Measurements from ENCODE around the gene ACR. TPM values are rescaled to one million over a fixed set of nuclear protein-coding genes. Genes with fewer than 3 reads are reported as not detected.

ACR gene
- total and polyA plus RNA-seq, 8 donors, result 0.34 to 0.92 (median 0.40) TPM; not detected in 5

DNA sequence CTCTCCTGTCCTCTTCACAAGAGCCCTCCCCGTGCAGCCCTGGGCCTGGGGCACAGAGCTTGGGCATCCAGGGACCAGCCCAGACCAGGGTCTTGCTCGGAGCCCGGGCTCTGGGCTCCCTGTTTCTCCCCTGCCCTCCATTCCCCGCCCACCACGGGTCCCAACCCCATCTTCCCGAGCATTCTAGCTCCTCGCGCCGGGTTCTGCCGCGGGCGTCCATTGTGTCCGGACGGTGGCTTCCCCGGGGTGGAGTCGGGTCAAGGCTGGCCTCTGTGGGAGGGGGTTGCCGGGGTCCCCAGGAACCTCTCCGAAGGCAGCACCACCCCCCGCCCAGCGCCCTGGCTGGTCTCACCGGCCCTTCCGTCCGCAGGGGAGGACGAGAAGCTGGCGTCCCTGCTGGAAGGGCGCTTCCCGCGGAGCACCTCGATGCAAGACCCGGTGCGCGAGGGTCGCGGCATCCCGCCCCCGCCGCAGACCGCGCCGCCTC is 18.1 kb upstream of the ACR start:
- no peaks in the 10 kb centered on the region for H3K4me1 ChIP-seq
- no peak for ATAC-seq
- H3K36me3 ChIP-seq, result no peaks in the 10 kb centered on the region
- no peak overlapping the region for H3K27ac ChIP-seq
- no peaks in the 10 kb centered on the region for H3K9me3 ChIP-seq
- DNase-seq, result no peak
- 22 to 24% methylated on average over 39 to 40 of the region's 40 CpGs for WGBS, 2 donors
- peaks cover 0 to 4% (median 0%) of the 10 kb centered on the region in 4 donors for H3K27me3 ChIP-seq
- no peak for TF ChIP-seq CTCF (IDR thresholded peaks at IDR 0.05)
- no peak for FAIRE-seq
- H3K4me3 ChIP-seq, result no peak overlapping the region
- intact Hi-C loops (cut with DNase I), result no loop called here

- Histone ChIP-seq H3K27me3 (peaks cover 0 to 4% (median 0%) of the 10 kb centered on the region in 4 donors), H3K36me3 (no peaks in the 10 kb centered on the region), H3K9me3 (no peaks in the 10 kb centered on the region), H3K4me1 (no peaks in the 10 kb centered on the region), H3K4me3 (no peak overlapping the region), H3K27ac (no peak overlapping the region)
- DNase-seq (peak in 1 of 6 donors; percentile 49), ATAC-seq (peak in 1 of 4 donors; percentile 24), FAIRE-seq (no peak)
- intact Hi-C loops (cut with DNase I), result no loop called here
- WGBS, 2 donors, result 16 to 17% methylated on average over 96 to 132 of the region's 132 CpGs
- no peak for TF ChIP-seq CTCF (IDR thresholded peaks at IDR 0.05)
These were observed 17.4 kb upstream of the ACR start for GRCh38 chr22:50720301-50721256.

DNA sequence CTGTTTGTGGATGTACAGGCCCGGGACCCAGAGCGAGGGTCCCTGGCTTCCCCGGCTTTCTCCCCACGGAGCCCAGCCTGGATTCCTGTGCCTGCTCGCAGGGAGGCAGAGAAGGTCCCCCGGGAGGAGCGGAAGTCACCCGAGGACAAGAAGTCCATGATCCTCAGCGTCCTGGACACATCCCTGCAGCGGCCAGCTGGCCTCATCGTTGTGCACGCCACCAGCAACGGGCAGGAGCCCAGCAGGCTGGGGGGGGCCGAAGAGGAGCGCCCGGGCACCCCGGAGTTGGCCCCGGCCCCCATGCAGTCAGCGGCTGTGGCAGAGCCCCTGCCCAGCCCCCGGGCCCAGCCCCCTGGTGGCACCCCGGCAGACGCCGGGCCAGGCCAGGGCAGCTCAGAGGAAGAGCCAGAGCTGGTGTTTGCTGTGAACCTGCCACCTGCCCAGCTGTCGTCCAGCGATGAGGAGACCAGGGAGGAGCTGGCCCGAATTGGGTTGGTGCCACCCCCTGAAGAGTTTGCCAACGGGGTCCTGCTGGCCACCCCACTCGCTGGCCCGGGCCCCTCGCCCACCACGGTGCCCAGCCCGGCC is 16.7 kb upstream of the ACR start:
- intact Hi-C loops (cut with DNase I), result no loop called here

GRCh38 chr22:50722048-50722701 is 15.8 kb upstream of the ACR start:
- TF ChIP-seq CTCF (IDR thresholded peaks at IDR 0.05), result no peak
- DNase-seq (peak in 1 of 6 donors; percentile 71), ATAC-seq (no peak), FAIRE-seq (no peak)
- Histone ChIP-seq H3K27ac (no peak overlapping the region), H3K4me3 (no peak overlapping the region), H3K36me3 (no peaks in the 10 kb centered on the region), H3K27me3 (peaks cover 0 to 4% (median 0%) of the 10 kb centered on the region in 4 donors), H3K4me1 (no peaks in the 10 kb centered on the region), H3K9me3 (no peaks in the 10 kb centered on the region)
- intact Hi-C loops (cut with DNase I), result no loop called here
- 86 to 94% methylated on average over 33 of the region's 33 CpGs for WGBS, 2 donors

More for the DNA sequence above, 16.7 kb upstream of the ACR start:
- ATAC-seq, result no peak
- no peak for FAIRE-seq
- Histone ChIP-seq H3K4me1 (no peaks in the 10 kb centered on the region), H3K27me3 (peaks cover 0 to 4% (median 0%) of the 10 kb centered on the region in 4 donors), H3K27ac (no peak overlapping the region), H3K9me3 (no peaks in the 10 kb centered on the region), H3K36me3 (no peaks in the 10 kb centered on the region), H3K4me3 (no peak overlapping the region)
- no peak for TF ChIP-seq CTCF (IDR thresholded peaks at IDR 0.05)
- DNase-seq, result peak in 1 of 6 donors; percentile 74
- WGBS, 2 donors, result 72 to 81% methylated on average over 32 of the region's 32 CpGs
